Neuronal stem cell (in vitro differentiated cells): ENCODE data around the gene TDRD12.

Source experiments
- DNase-seq: peaks from one replicate; pipeline ENCODE4 v3.0.0-alpha.2; 2013; ENCODE audit warnings: low spot score
- H2AFZ ChIP-seq: one replicate; pipeline ENCODE4 v1.6.1; 2013; ENCODE audit warnings: mild to moderate bottlenecking, low read length, inconsistent platforms
- H2AK5ac ChIP-seq: 2 replicates; pipeline ENCODE4 v1.6.1; 2013; ENCODE audit warnings: low read depth, mild to moderate bottlenecking, inconsistent platforms, low read length, moderate library complexity, mixed read lengths
- H2BK120ac ChIP-seq: 2 replicates; pipeline ENCODE4 v1.6.1; 2013; ENCODE audit warnings: low read depth, mild to moderate bottlenecking, inconsistent platforms, low read length, moderate library complexity, mixed read lengths
- H2BK12ac ChIP-seq: one replicate; pipeline ENCODE4 v1.6.1; 2013; ENCODE audit warnings: low read length, inconsistent platforms
- H2BK15ac ChIP-seq: 2 replicates; pipeline ENCODE4 v1.6.1; 2013; ENCODE audit warnings: mild to moderate bottlenecking, low read length, inconsistent platforms, mixed read lengths
- H2BK5ac ChIP-seq: one replicate; pipeline ENCODE4 v1.6.1; 2013; ENCODE audit warnings: inconsistent platforms, mild to moderate bottlenecking, low read length, moderate library complexity
- H3K14ac ChIP-seq: one replicate; pipeline ENCODE4 v1.6.1; 2013; ENCODE audit warnings: low read length, inconsistent platforms
- H3K18ac ChIP-seq: 2 replicates; pipeline ENCODE4 v1.6.1; 2013; ENCODE audit warnings: low read length, inconsistent platforms
- H3K23ac ChIP-seq: 2 replicates; pipeline ENCODE4 v1.6.1; 2013; ENCODE audit warnings: low read depth, mild to moderate bottlenecking, mixed read lengths, low read length, inconsistent platforms; ENCODE audit not compliant: poor library complexity
- H3K27ac ChIP-seq: replicated peaks from 3 replicates; pipeline ENCODE4 v1.5.1; 2013; ENCODE audit warnings: low read length, inconsistent platforms
- H3K27me3 ChIP-seq, 3 experiments: 2 replicates each; pipeline ENCODE4 v1.6.1; 2013; ENCODE audit warnings: low read length in 3 of 3, mild to moderate bottlenecking in 2 of 3, inconsistent platforms in 1 of 3, low read depth in 1 of 3, mixed read lengths in 1 of 3, moderate library complexity in 1 of 3; ENCODE audit not compliant: control insufficient read depth in 3 of 3, insufficient read depth in 3 of 3
- H3K36me3 ChIP-seq, 2 donors: replicated peaks in 1 of 2; 2 replicates each; pipeline ENCODE4 v1.6.1; 2013; ENCODE audit warnings: low read length in 2 of 2; ENCODE audit not compliant: control insufficient read depth in 2 of 2, insufficient read depth in 2 of 2
- H3K4ac ChIP-seq: 2 replicates; pipeline ENCODE4 v1.6.1; 2013; ENCODE audit warnings: inconsistent platforms, mild to moderate bottlenecking, low read length, moderate library complexity
- H3K4me1 ChIP-seq, 2 donors: 1 replicate in 1 of 2; 2 replicates in 1 of 2; pipeline ENCODE4 v1.6.1; 2013; ENCODE audit warnings: low read length in 2 of 2, low read depth in 1 of 2; ENCODE audit not compliant: control insufficient read depth in 2 of 2, insufficient read depth in 1 of 2
- H3K4me2 ChIP-seq: one replicate; pipeline ENCODE4 v1.6.1; 2013; ENCODE audit warnings: mild to moderate bottlenecking, low read length, inconsistent platforms; ENCODE audit not compliant: insufficient read depth, poor library complexity, severe bottlenecking
- H3K4me3 ChIP-seq, 2 donors: 2 replicates each; pipeline ENCODE4 v1.5.1; 2013; ENCODE audit warnings: low read length in 2 of 2, mild to moderate bottlenecking in 2 of 2, inconsistent platforms in 1 of 2, moderate library complexity in 1 of 2
- H3K79me1 ChIP-seq: one replicate; pipeline ENCODE4 v1.6.1; 2013; ENCODE audit warnings: low read depth, mild to moderate bottlenecking, inconsistent platforms, low read length, moderate library complexity
- H3K9ac ChIP-seq: one replicate; pipeline ENCODE4 v1.6.1; 2013; ENCODE audit warnings: mild to moderate bottlenecking, low read depth, low read length, inconsistent platforms; ENCODE audit not compliant: poor library complexity
- H3K9me3 ChIP-seq, 2 donors: replicated peaks in 1 of 2; 2 replicates each; pipeline versions ENCODE3 to v1.6.1; 2013; ENCODE audit warnings: low read length in 2 of 2, mild to moderate bottlenecking in 2 of 2, inconsistent platforms in 1 of 2, low read depth in 1 of 2, mixed read lengths in 1 of 2, moderate library complexity in 1 of 2; ENCODE audit not compliant: control insufficient read depth in 2 of 2, insufficient read depth in 1 of 2
- H4K8ac ChIP-seq: one replicate; pipeline ENCODE4 v1.6.1; 2013; ENCODE audit warnings: low read depth, mild to moderate bottlenecking, inconsistent platforms, low read length, moderate library complexity
- H4K91ac ChIP-seq: one replicate; pipeline ENCODE4 v1.6.1; 2013; ENCODE audit warnings: low read length, low read depth, mild to moderate bottlenecking, inconsistent platforms; ENCODE audit not compliant: poor library complexity
- WGBS, 2 donors: extraction: QIAGEN DNeasy Blood & Tissue Kit; methylation state at CpG; one replicate each; pipeline ENCODE4 v1.1.7; 2013; ENCODE audit warnings: missing lambda C conversion rate in 2 of 2, mixed read lengths in 1 of 2; ENCODE audit not compliant: insufficient read length in 2 of 2, insufficient replicate concordance in 1 of 2; ENCODE audit errors: extremely low coverage in 2 of 2; 5-methylcytosine and 5-hydroxymethylcytosine counted together

TDRD12 gene

GRCh38 chr19:32872391-32872790, 152.8 kb downstream of the TDRD12 start:
- Histone ChIP-seq H4K8ac (no peak overlapping the region), H4K91ac (no peak overlapping the region), H2AK5ac (no peak overlapping the region), H3K4me1 (peaks cover 0 to 5% of the 10 kb centered on the region in 2 donors), H2AFZ (no peak overlapping the region), H3K27me3 (no peaks in the 10 kb centered on the region), H3K4ac (no peak overlapping the region), H2BK120ac (no peak overlapping the region), H2BK15ac (no peak overlapping the region), H3K36me3 (peaks cover 2 to 3% of the 10 kb centered on the region in 2 donors), H3K4me2 (no peak overlapping the region), H3K18ac (no peak overlapping the region), H3K4me3 (no peak overlapping the region), H3K9ac (no peak overlapping the region), H3K23ac (no peak overlapping the region), H3K27ac (no peak overlapping the region), H2BK12ac (no peak overlapping the region), H3K14ac (no peak overlapping the region), H3K79me1 (no peaks in the 10 kb centered on the region), H2BK5ac (no peak overlapping the region), H3K9me3 (no peaks in the 10 kb centered on the region)
- no peak for DNase-seq
- no CpG with 5 or more reads among the region's 3 CpGs for WGBS, 2 donors

DNA sequence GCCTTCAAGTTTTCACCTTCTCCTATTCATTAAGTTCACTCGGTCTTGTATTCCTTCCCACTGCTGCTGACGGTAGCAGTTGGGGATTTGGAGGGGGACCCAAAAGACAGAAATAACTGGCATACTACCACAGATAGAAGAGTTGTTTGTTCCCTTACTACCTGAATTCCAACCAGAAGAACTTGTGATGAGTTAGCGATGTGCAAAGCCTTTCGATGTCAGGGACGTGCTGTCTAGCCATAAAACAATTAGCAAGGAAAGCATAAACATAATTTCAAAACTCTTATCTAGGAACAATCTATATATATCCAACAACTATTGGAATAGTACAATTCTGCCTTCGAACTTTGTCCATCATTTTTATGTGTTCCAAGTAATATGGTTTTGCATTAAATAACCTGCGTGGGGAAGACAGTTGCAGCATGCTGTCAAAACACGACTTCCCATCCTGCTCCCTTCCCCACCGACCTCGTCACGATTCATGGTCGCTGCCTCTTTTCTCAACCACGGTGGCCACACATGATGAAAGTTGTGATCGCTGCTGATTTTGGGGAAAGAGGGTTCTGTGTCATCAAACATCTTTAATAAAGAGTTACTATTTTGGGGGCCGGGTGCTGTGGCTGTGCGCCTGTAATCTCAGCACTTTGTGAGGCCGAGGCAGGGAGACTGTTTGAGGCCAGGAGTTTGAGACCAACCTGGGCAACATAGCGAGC, 153.8 kb downstream of the TDRD12 start:
- no peak overlapping the region for H3K14ac ChIP-seq
- no CpG with 5 or more reads among the region's 18 CpGs for WGBS, 2 donors

GRCh38 chr19:32874605-32875004, 155.0 kb downstream of the TDRD12 start:
- H3K4me3 ChIP-seq, result no peak overlapping the region
- H3K18ac ChIP-seq, result peak overlapping the region; percentile 35
- H3K79me1 ChIP-seq, result no peaks in the 10 kb centered on the region
- H2BK5ac ChIP-seq, result no peak overlapping the region
- peaks cover 0 to 5% of the 10 kb centered on the region in 2 donors for H3K4me1 ChIP-seq
- no peak overlapping the region for H2AK5ac ChIP-seq
- H3K9ac ChIP-seq, result no peak overlapping the region
- no peaks in the 10 kb centered on the region for H3K9me3 ChIP-seq
- no peak overlapping the region for H2BK120ac ChIP-seq
- WGBS, 2 donors, result no CpG with 5 or more reads among the region's 9 CpGs
- no peak overlapping the region for H3K27ac ChIP-seq
- no peak overlapping the region for H2BK12ac ChIP-seq
- no peak overlapping the region for H3K4ac ChIP-seq
- H3K36me3 ChIP-seq, result peaks cover 2 to 21% of the 10 kb centered on the region in 2 donors
- H2AFZ ChIP-seq, result no peak overlapping the region
- H3K4me2 ChIP-seq, result no peak overlapping the region
- no peak for DNase-seq
- no peak overlapping the region for H2BK15ac ChIP-seq
- H3K23ac ChIP-seq, result no peak overlapping the region
- no peak overlapping the region for H4K8ac ChIP-seq
- no peak overlapping the region for H3K14ac ChIP-seq
- H3K27me3 ChIP-seq, result no peaks in the 10 kb centered on the region
- no peak overlapping the region for H4K91ac ChIP-seq

More for the DNA sequence above, 153.8 kb downstream of the TDRD12 start:
- no peak overlapping the region for H3K18ac ChIP-seq
- H3K4me1 ChIP-seq, result peaks cover 0 to 5% of the 10 kb centered on the region in 2 donors
- H3K23ac ChIP-seq, result no peak overlapping the region
- H2BK120ac ChIP-seq, result no peak overlapping the region
- H2AFZ ChIP-seq, result no peak overlapping the region
- H2AK5ac ChIP-seq, result no peak overlapping the region
- H2BK15ac ChIP-seq, result no peak overlapping the region
- H3K79me1 ChIP-seq, result no peaks in the 10 kb centered on the region
- H2BK12ac ChIP-seq, result no peak overlapping the region
- H3K27ac ChIP-seq, result no peak overlapping the region
- H3K9ac ChIP-seq, result no peak overlapping the region
- no peak overlapping the region for H3K4me3 ChIP-seq
- H3K4ac ChIP-seq, result no peak overlapping the region
- H3K27me3 ChIP-seq, result no peaks in the 10 kb centered on the region
- peaks cover 2 to 9% of the 10 kb centered on the region in 2 donors for H3K36me3 ChIP-seq
- H4K8ac ChIP-seq, result no peak overlapping the region
- no peaks in the 10 kb centered on the region for H3K9me3 ChIP-seq
- no peak overlapping the region for H4K91ac ChIP-seq
- no peak overlapping the region for H3K4me2 ChIP-seq
- no peak for DNase-seq
- H2BK5ac ChIP-seq, result no peak overlapping the region

DNA sequence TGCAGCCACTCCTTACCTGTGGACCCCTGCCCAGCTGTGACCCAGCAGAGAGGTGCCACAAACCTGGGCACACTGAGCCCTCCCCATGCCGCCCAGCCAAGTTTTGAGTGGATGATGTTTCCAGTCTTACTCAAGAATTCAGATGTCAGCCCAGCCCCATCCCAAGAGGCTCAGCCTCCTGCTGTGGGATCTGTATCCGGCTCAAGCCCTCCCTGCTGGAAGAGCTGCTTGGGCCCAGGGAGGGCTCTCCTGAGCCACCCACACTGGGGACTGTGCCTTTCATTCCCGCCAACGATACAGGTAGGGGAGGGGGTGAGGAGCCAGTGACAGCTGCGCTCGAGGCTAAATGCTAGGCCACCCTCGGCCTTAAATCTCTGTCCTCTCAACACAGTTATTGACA, 155.9 kb downstream of the TDRD12 start:
- H3K27me3 ChIP-seq, result no peaks in the 10 kb centered on the region
- H3K36me3 ChIP-seq, result peaks cover 5 to 29% of the 10 kb centered on the region in 2 donors
- no CpG with 5 or more reads among the region's 7 CpGs for WGBS, 2 donors
- H3K9ac ChIP-seq, result no peak overlapping the region
- peaks cover 0 to 2% of the 10 kb centered on the region in 2 donors for H3K9me3 ChIP-seq
- no peak overlapping the region for H2BK15ac ChIP-seq
- no peak overlapping the region for H4K8ac ChIP-seq
- H3K18ac ChIP-seq, result peak overlapping the region; percentile 61
- no peak overlapping the region for H3K4me3 ChIP-seq
- H3K4ac ChIP-seq, result no peak overlapping the region
- H3K14ac ChIP-seq, result no peak overlapping the region
- H3K27ac ChIP-seq, result no peak overlapping the region
- H2AK5ac ChIP-seq, result no peak overlapping the region
- H3K4me1 ChIP-seq, result peaks cover 0 to 5% of the 10 kb centered on the region in 2 donors
- H3K23ac ChIP-seq, result no peak overlapping the region
- no peak overlapping the region for H2AFZ ChIP-seq
- H2BK120ac ChIP-seq, result no peak overlapping the region
- no peaks in the 10 kb centered on the region for H3K79me1 ChIP-seq
- H3K4me2 ChIP-seq, result no peak overlapping the region
- no peak overlapping the region for H4K91ac ChIP-seq
- no peak overlapping the region for H2BK12ac ChIP-seq
- no peak overlapping the region for H2BK5ac ChIP-seq
- DNase-seq, result no peak
